Liver (tissue), 9 donors: ENCODE measurements around the gene WDR74. TPM values are rescaled to one million over a fixed set of nuclear protein-coding genes. Genes with fewer than 3 reads are reported as not detected.
"Not testable (repeated sequence)": the region's sequence is repeated elsewhere in the genome, so short reads cannot be mapped to it uniquely, and the experiment has no call there.

ENCODE experiments used
- DNase-seq: peaks from one replicate; pipeline ENCODE4 v3.0.0-alpha.2; 2017; ENCODE audit warnings: low spot score
- H3K27ac ChIP-seq, 2 donors: one replicate each; pipeline ENCODE4 v1.7.0; 2013; ENCODE audit warnings: inconsistent platforms in 2 of 2, low read length in 2 of 2, control low read depth in 1 of 2, low read depth in 1 of 2, mild to moderate bottlenecking in 1 of 2
- H3K27me3 ChIP-seq, 4 donors: one replicate each; pipeline versions ENCODE4 v1.6.1 to v1.7.0; 2013; ENCODE audit warnings: low read length in 3 of 4, inconsistent platforms in 1 of 4, mild to moderate bottlenecking in 1 of 4, moderate library complexity in 1 of 4; ENCODE audit not compliant: control insufficient read depth in 4 of 4, insufficient read depth in 4 of 4
- H3K36me3 ChIP-seq, 4 donors: one replicate each; pipeline versions ENCODE4 v1.6.1 to v1.7.0; 2013; ENCODE audit warnings: low read length in 3 of 4, mild to moderate bottlenecking in 3 of 4, low read depth in 1 of 4, moderate library complexity in 1 of 4; ENCODE audit not compliant: control insufficient read depth in 4 of 4, insufficient read depth in 3 of 4
- H3K4me1 ChIP-seq, 4 donors: one replicate each; pipeline versions ENCODE4 v1.6.1 to v1.7.0; 2013; ENCODE audit warnings: low read length in 3 of 4, mild to moderate bottlenecking in 3 of 4, moderate library complexity in 1 of 4; ENCODE audit not compliant: control insufficient read depth in 4 of 4, insufficient read depth in 4 of 4
- H3K4me3 ChIP-seq, 3 donors: one replicate each; pipeline versions ENCODE4 v1.6.1 to v1.7.0; 2013; ENCODE audit warnings: low read length in 3 of 3, control low read depth in 1 of 3, low read depth in 1 of 3, mild to moderate bottlenecking in 1 of 3
- H3K9ac ChIP-seq, 2 donors: one replicate each; pipeline ENCODE4 v1.7.0; 2013; ENCODE audit warnings: low read length in 2 of 2, mild to moderate bottlenecking in 2 of 2, moderate library complexity in 2 of 2, control low read depth in 1 of 2, low read depth in 1 of 2
- H3K9me3 ChIP-seq, 4 donors: one replicate each; pipeline versions ENCODE4 v1.6.1 to v1.7.0; 2013; ENCODE audit warnings: low read length in 3 of 4; ENCODE audit not compliant: control insufficient read depth in 4 of 4
- EGR1 ChIP-seq, 2 donors: IDR thresholded peaks; 2 replicates each; pipeline ENCODE4 v1.6.1; 2016 to 2018; ENCODE audit warnings: antibody characterized with exemption in 2 of 2, low read depth in 2 of 2
- FOXA1 ChIP-seq: IDR thresholded peaks from 2 replicates; pipeline ENCODE4 v1.6.1; 2016; ENCODE audit warnings: antibody characterized with exemption
- FOXA2 ChIP-seq: IDR thresholded peaks from 2 replicates; pipeline ENCODE4 v1.6.1; 2016; ENCODE audit warnings: antibody characterized with exemption
- GABPA ChIP-seq, 2 donors: IDR thresholded peaks in 1 of 2; conservative IDR thresholded peaks in 1 of 2; 2 replicates each; pipeline ENCODE4 v1.6.1; 2016; ENCODE audit warnings: antibody characterized with exemption in 2 of 2, mild to moderate bottlenecking in 1 of 2, moderate library complexity in 1 of 2
- HNF4A ChIP-seq, 2 donors: conservative IDR thresholded peaks; 2 replicates each; pipeline ENCODE4 v1.6.1; 2016; ENCODE audit warnings: antibody characterized with exemption in 2 of 2, mild to moderate bottlenecking in 2 of 2
- HNF4G ChIP-seq: IDR thresholded peaks from 2 replicates; pipeline ENCODE4 v1.6.1; 2016; ENCODE audit warnings: antibody characterized with exemption
- JUND ChIP-seq, 2 donors: IDR thresholded peaks; 2 replicates each; pipeline ENCODE4 v1.6.1; 2016; ENCODE audit warnings: antibody characterized with exemption in 2 of 2
- NR2F2 ChIP-seq: IDR thresholded peaks from 2 replicates; pipeline ENCODE4 v1.6.1; 2016; ENCODE audit warnings: antibody characterized with exemption
- RAD21 ChIP-seq, 2 donors: IDR thresholded peaks; 2 replicates each; pipeline ENCODE4 v1.6.1; 2016; ENCODE audit warnings: antibody characterized with exemption in 2 of 2, mild to moderate bottlenecking in 2 of 2
- REST ChIP-seq: IDR thresholded peaks from 2 replicates; pipeline ENCODE4 v1.6.1; 2016; ENCODE audit warnings: antibody characterized with exemption, mild to moderate bottlenecking
- RXRA ChIP-seq, 2 donors: IDR thresholded peaks; 2 replicates each; pipeline ENCODE4 v1.6.1; 2017 to 2018; ENCODE audit warnings: antibody characterized with exemption in 2 of 2, mild to moderate bottlenecking in 1 of 2
- SP1 ChIP-seq: IDR thresholded peaks from 2 replicates; pipeline ENCODE4 v1.6.1; 2018; ENCODE audit warnings: antibody characterized with exemption, mild to moderate bottlenecking
- TAF1 ChIP-seq: conservative IDR thresholded peaks from 2 replicates; pipeline ENCODE4 v1.6.1; 2016; ENCODE audit warnings: antibody characterized with exemption, mild to moderate bottlenecking
- YY1 ChIP-seq: IDR thresholded peaks from 2 replicates; pipeline ENCODE4 v1.6.1; 2016; ENCODE audit warnings: antibody characterized with exemption, mild to moderate bottlenecking
- ZBTB33 ChIP-seq: IDR thresholded peaks from 2 replicates; pipeline ENCODE4 v1.6.1; 2016; ENCODE audit warnings: antibody characterized with exemption
- WGBS: extraction: QIAGEN DNeasy Blood & Tissue Kit; methylation state at CpG from one replicate; pipeline ENCODE4 v1.1.7; 2013; 5-methylcytosine and 5-hydroxymethylcytosine counted together
- polyA plus RNA-seq, 2 donors: library from polyadenylated mRNA; stranded (reverse) in 1 of 2; unstranded in 1 of 2; fragments of 200-250 nt in 1 of 2; fragments of >200 nt in 1 of 2; fragmentation: Nextera tagmentation in 1 of 2; extraction: Ambion mirVana in 1 of 2; gene quantifications; one replicate each; pipeline versions ENCODE4 v1.2.1 to v1.2.3, GENCODE V29; 2013 to 2015
- total RNA-seq, 2 donors: library from RNA; depleted of rRNA; stranded (reverse); fragments of >200 nt; gene quantifications; one replicate each; pipeline ENCODE4 v1.2.3, GENCODE V29; 2014
- TF ChIP-seq, protein P1 (sequence below): IDR thresholded peaks from 2 replicates; pipeline ENCODE4 v1.6.1; 2016; ENCODE audit warnings: antibody characterized with exemption
- TF ChIP-seq, protein P2 (sequence below): IDR thresholded peaks from 2 replicates; pipeline ENCODE4 v1.6.1; 2016; ENCODE audit warnings: antibody characterized with exemption
- donor health status: healthy.
- donor health status: healthy.
- donor health status: healthy.
- donor health status: healthy.
- donor health status: healthy.

The WDR74 gene
- total and polyA plus RNA-seq, 4 donors, result 17.1 to 22.5 (median 20.5) TPM

GRCh38 chr11:62844154-62844553 is 4.8 kb upstream of the WDR74 start:
- DNase-seq, result no peak
- H3K9me3 ChIP-seq, result no peaks in the 10 kb centered on the region
- H3K27me3 ChIP-seq, result no peaks in the 10 kb centered on the region
- H3K4me3 ChIP-seq, result no peak overlapping the region
- TF ChIP-seq HNF4A (conservative IDR thresholded peaks at IDR 0.05) (no peak), FOXA1 (no peak)
- peaks cover 0 to 12% (median 8%) of the 10 kb centered on the region in 4 donors for H3K4me1 ChIP-seq
- H3K36me3 ChIP-seq, result no peaks in the 10 kb centered on the region
- H3K9ac ChIP-seq, result no peak overlapping the region
- 94% methylated on average over 3 of the region's 3 CpGs for WGBS
- no peak overlapping the region for H3K27ac ChIP-seq

DNA sequence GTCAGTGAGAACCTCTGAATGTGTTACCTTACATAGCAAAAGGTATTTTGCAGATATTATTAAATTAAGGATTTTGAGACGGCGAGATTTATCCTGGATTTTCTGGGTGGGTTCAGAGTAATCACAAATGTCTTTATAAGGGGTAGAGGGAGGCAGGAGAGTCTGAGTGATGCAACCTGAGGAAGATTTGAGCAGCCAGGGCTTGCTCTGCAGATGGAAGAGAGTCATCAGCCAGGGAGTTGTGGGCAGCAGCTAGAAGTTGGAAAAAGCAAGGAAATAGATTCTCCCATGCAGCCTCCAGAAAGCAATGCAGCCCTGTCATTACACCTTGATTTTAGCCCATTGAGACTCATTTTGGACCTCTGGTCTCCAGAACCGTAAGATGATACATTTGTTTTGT is 4.1 kb upstream of the WDR74 start:
- no peak overlapping the region for H3K4me3 ChIP-seq
- WGBS, result 95% methylated on average over 3 of the region's 3 CpGs
- H3K9me3 ChIP-seq, result no peaks in the 10 kb centered on the region
- no peak for DNase-seq
- no peaks in the 10 kb centered on the region for H3K36me3 ChIP-seq
- no peak for TF ChIP-seq ZBTB33
- TF ChIP-seq FOXA1, result no peak
- TF ChIP-seq TAF1, result no peak
- no peak for TF ChIP-seq REST
- TF ChIP-seq GABPA (IDR thresholded peaks at IDR 0.05 in 1 of 2, conservative IDR thresholded peaks at IDR 0.05 in 1 of 2), result no peak
- TF ChIP-seq HNF4A (conservative IDR thresholded peaks at IDR 0.05), result no peak
- TF ChIP-seq FOXA2, result no peak
- no peak for TF ChIP-seq HNF4G
- TF ChIP-seq, protein P1, sequence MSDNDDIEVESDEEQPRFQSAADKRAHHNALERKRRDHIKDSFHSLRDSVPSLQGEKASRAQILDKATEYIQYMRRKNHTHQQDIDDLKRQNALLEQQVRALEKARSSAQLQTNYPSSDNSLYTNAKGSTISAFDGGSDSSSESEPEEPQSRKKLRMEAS, result no peak
- TF ChIP-seq, protein P2, sequence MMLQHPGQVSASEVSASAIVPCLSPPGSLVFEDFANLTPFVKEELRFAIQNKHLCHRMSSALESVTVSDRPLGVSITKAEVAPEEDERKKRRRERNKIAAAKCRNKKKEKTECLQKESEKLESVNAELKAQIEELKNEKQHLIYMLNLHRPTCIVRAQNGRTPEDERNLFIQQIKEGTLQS, result no peak
- TF ChIP-seq SP1, result no peak
- TF ChIP-seq RXRA (IDR thresholded peaks at IDR 0.05), result no peak
- no peak for TF ChIP-seq EGR1 (IDR thresholded peaks at IDR 0.05; ENCODE audit: low read depth in 2 of 2)
- no peak for TF ChIP-seq JUND (IDR thresholded peaks at IDR 0.05)
- TF ChIP-seq YY1, result no peak
- no peak for TF ChIP-seq NR2F2
- TF ChIP-seq RAD21 (IDR thresholded peaks at IDR 0.05), result no peak
- H3K27ac ChIP-seq, result no peak overlapping the region
- H3K4me1 ChIP-seq, result peaks cover 0 to 17% (median 13%) of the 10 kb centered on the region in 4 donors
- H3K9ac ChIP-seq, result no peak overlapping the region
- no peaks in the 10 kb centered on the region for H3K27me3 ChIP-seq

DNA sequence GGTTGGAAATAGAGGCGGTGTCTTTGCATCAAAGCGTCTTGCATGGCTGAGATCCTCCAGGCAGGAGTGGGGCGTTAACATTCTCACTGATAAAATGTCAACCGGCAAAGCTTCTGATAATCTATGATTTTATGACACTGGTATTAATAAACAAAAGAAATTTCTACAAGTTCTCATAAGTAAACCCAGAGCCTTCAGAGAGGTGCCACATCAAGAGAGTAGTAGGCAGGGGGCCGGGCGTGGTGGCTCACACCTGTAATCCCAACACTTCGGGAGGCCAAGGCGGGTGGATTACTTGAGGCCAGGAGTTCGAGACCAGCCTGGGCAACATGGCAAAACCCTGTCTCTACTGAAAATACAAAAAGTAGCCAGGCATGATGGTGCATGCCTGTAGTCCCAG is 3.5 kb upstream of the WDR74 start:
- not testable (repeated sequence) for DNase-seq
- peak overlapping the region in 1 of 3 donors; percentile 59 for H3K4me3 ChIP-seq
- peak overlapping the region; percentile 94 to 96 for H3K9ac ChIP-seq

More for the DNA sequence above, 3.5 kb upstream of the WDR74 start:
- not testable (repeated sequence) for H3K9me3 ChIP-seq, H3K27me3 ChIP-seq, H3K36me3 ChIP-seq
- Histone ChIP-seq H3K27ac (peak overlapping the region in 1 of 2 donors; percentile 99), H3K4me1 (peaks cover 0 to 23% (median 17%) of the 10 kb centered on the region in 4 donors)
- WGBS, result 94% methylated on average over 9 of the region's 9 CpGs
